DOHH2 (cell line): ENCODE data around the gene RPL37A.

Experiments used
- H3F3A ChIP-seq: fragments of 200-600 bp; sonication (generic), shearing (Covaris generic); 2 replicates; pipeline ENCODE4 v1.6.0; 2016; ENCODE audit warnings: antibody characterized with exemption, mild to moderate bottlenecking; ENCODE audit not compliant: control insufficient read depth, insufficient read depth
- H3K27ac ChIP-seq: fragments of 200-600 bp; sonication (generic); 2 replicates; pipeline ENCODE4 v1.5.1; 2014; ENCODE audit warnings: low read depth, mild to moderate bottlenecking, low read length, moderate library complexity
- H3K27me3 ChIP-seq: fragments of 200-600 bp; sonication (generic); 2 replicates; pipeline ENCODE4 v1.6.1; 2014; ENCODE audit warnings: mild to moderate bottlenecking, low read length, mixed read lengths; ENCODE audit not compliant: control insufficient read depth
- H3K36me3 ChIP-seq: fragments of 200-600 bp; sonication (generic); 2 replicates; pipeline ENCODE4 v1.6.1; 2014; ENCODE audit warnings: mild to moderate bottlenecking, low read length, moderate library complexity, mixed read lengths; ENCODE audit not compliant: control insufficient read depth
- H3K4me1 ChIP-seq: fragments of 200-600 bp; sonication (generic); 2 replicates; pipeline ENCODE4 v1.6.1; 2014; ENCODE audit warnings: mild to moderate bottlenecking, low read length, mixed read lengths; ENCODE audit not compliant: control insufficient read depth
- H3K4me2 ChIP-seq: fragments of 200-600 bp; sonication (generic); 2 replicates; pipeline ENCODE4 v1.6.0; 2014; ENCODE audit warnings: mild to moderate bottlenecking, low read length, moderate library complexity
- H3K4me3 ChIP-seq: fragments of 200-600 bp; sonication (generic); 2 replicates; pipeline ENCODE4 v1.5.1; 2014; ENCODE audit warnings: mild to moderate bottlenecking, low read length, mixed read lengths
- H3K79me2 ChIP-seq: fragments of 200-600 bp; sonication (generic); 2 replicates; pipeline ENCODE4 v1.6.1; 2014; ENCODE audit warnings: mild to moderate bottlenecking, low read length, mixed read lengths; ENCODE audit not compliant: control insufficient read depth
- H3K9me2 ChIP-seq: fragments of 200-600 bp; sonication (generic); replicated peaks from 2 replicates; pipeline ENCODE4 v1.6.1; 2014; ENCODE audit warnings: mild to moderate bottlenecking, low read length, mixed read lengths; ENCODE audit not compliant: control insufficient read depth
- H3K9me3 ChIP-seq: fragments of 200-600 bp; sonication (generic); 2 replicates; pipeline ENCODE4 v1.6.1; 2014; ENCODE audit warnings: antibody characterized with exemption, low read length, mixed read lengths; ENCODE audit not compliant: control insufficient read depth, insufficient read depth
- H4K20me1 ChIP-seq: fragments of 200-600 bp; sonication (generic); 2 replicates; pipeline ENCODE4 v1.6.0; 2014; ENCODE audit warnings: low read depth, mild to moderate bottlenecking, antibody characterized with exemption, low read length, moderate library complexity; ENCODE audit not compliant: control insufficient read depth, insufficient read depth
- EZH2phosphoT487 ChIP-seq: fragments of 200-600 bp; sonication (generic); IDR thresholded peaks from 2 replicates; pipeline ENCODE4 v1.6.1; 2017; ENCODE audit warnings: borderline replicate concordance, mild to moderate bottlenecking, antibody characterized with exemption, low read length, moderate library complexity, mixed read lengths
- TF ChIP-seq, protein P1 (sequence below): fragments of 200-600 bp; sonication (generic); IDR thresholded peaks from one replicate; pipeline ENCODE4 v1.5.1; 2014; ENCODE audit warnings: antibody characterized with exemption, mild to moderate bottlenecking, low read depth, low read length; ENCODE audit not compliant: poor library complexity, severe bottlenecking

The RPL37A gene

DNA sequence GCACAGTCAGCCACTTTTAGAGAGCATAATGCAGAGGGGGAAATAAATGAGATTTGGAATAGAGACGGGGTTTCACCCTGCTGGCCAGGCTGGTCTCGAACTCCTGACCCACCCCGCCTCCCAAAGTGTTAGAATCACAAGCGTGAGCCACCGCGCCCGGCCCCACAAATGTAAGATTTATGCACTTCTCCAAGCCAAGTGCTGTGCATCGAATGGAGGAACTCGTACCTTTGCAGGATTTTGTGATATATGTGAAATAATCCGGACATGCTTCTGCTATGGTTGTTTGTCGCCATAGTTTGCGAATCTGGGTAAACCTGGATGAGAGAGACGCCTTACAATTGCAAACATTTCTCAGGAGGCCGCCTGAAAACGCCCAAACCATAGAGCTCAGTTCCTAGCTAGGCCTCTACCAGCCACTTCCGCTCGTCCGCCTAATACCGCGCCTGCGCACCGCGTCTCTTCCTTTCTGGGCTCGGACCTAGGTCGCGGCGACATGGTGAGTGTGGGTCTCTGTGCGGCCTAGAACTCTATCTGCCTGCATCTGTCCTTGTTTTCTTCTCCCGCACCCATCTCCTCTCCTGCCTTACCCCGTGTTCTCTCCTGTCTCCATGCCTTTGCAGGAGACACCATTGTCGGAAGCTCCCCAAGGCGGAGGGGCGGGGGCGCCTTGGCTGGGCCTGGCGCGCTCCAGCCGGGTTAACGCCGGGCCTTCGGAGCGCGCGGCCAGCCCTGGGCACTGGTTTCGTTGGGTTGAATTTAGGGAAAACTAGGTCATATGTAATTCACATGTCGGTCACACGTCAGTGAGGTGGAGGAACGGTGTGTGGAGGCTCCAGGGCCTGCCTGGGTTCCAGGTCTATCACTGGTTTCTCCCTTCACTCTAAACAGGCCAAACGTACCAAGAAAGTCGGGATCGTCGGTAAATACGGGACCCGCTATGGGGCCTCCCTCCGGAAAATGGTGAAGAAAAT is at the start of gene RPL37A:
Gene RPL37A (plus strand): TSS at position 466 of the 974 bp plus-strand sequence. CDS start 31 bp downstream, at position 497.
- Histone ChIP-seq H3K4me2 (peak within 1 kb of the TSS; percentile 89), H3K36me3 (peaks cover 63% of the 10 kb centered on the region), H4K20me1 (peaks cover 35% of the 10 kb centered on the region; the same call in 1 of the 2 replicates), H3K27ac (peak within 1 kb of the TSS; percentile 77), H3F3A (peaks cover 57% of the 10 kb centered on the region), H3K79me2 (peaks cover 83% of the 10 kb centered on the region), H3K4me3 (peak within 1 kb of the TSS; percentile 91), H3K9me2 (no peaks in the 10 kb centered on the region), H3K4me1 (peaks cover 77% of the 10 kb centered on the region), H3K27me3 (no peaks in the 10 kb centered on the region), H3K9me3 (no peaks in the 10 kb centered on the region)
- TF ChIP-seq, protein P1, sequence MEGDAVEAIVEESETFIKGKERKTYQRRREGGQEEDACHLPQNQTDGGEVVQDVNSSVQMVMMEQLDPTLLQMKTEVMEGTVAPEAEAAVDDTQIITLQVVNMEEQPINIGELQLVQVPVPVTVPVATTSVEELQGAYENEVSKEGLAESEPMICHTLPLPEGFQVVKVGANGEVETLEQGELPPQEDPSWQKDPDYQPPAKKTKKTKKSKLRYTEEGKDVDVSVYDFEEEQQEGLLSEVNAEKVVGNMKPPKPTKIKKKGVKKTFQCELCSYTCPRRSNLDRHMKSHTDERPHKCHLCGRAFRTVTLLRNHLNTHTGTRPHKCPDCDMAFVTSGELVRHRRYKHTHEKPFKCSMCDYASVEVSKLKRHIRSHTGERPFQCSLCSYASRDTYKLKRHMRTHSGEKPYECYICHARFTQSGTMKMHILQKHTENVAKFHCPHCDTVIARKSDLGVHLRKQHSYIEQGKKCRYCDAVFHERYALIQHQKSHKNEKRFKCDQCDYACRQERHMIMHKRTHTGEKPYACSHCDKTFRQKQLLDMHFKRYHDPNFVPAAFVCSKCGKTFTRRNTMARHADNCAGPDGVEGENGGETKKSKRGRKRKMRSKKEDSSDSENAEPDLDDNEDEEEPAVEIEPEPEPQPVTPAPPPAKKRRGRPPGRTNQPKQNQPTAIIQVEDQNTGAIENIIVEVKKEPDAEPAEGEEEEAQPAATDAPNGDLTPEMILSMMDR, result no peak

DNA sequence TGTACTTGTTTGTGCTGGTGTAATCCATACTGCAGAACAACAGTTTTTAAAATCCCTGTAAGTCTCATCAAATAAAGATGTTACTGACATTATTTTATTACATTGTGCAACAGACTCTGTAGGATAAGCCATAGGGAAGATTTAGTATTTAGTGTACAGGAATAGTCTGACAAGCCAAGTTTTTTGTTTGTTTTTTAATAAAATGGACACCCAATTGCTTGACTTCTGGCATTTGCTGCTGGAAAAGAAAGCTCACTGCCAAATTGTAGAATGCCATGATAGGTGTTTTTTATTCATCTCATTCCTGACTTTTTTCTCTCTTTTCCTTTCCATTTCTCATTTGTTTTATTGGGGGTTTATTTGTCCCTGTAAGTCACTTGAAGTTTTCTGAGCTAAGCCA is 48.3 kb upstream of the RPL37A start:
- Histone ChIP-seq H3F3A (no peaks in the 10 kb centered on the region), H3K4me1 (no peaks in the 10 kb centered on the region), H3K27me3 (no peaks in the 10 kb centered on the region), H4K20me1 (no peaks in the 10 kb centered on the region), H3K27ac (no peak overlapping the region), H3K9me3 (no peaks in the 10 kb centered on the region), H3K4me3 (no peak overlapping the region), H3K79me2 (no peaks in the 10 kb centered on the region), H3K4me2 (no peak overlapping the region), H3K9me2 (no peaks in the 10 kb centered on the region), H3K36me3 (peaks cover 53% of the 10 kb centered on the region)
- TF ChIP-seq, protein P1, result no peak
- TF ChIP-seq EZH2phosphoT487, result no peak

DNA sequence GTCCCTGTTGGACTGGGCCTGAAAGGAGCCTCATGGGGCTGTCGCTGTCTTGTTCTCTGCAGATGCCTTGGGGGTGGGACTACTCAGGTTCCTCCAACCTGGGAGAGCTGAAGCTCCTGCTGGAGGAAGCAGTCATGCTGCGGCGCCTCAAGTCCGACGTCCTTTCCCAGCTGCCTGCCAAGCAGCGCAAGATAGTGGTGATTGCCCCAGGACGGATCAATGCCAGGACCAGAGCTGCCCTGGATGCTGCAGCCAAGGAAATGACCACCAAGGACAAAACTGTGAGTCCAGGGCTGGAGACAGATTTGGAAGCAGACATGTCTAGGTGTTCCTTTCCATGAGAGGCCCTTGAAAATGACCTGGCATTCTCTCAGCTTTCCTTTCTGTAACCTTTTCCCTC is 47.9 kb upstream of the RPL37A start:
- Histone ChIP-seq H3K36me3 (peaks cover 53% of the 10 kb centered on the region), H3K4me1 (no peaks in the 10 kb centered on the region), H3K79me2 (no peaks in the 10 kb centered on the region), H3K4me2 (no peak overlapping the region), H3F3A (no peaks in the 10 kb centered on the region), H3K4me3 (no peak overlapping the region), H3K27me3 (no peaks in the 10 kb centered on the region), H4K20me1 (no peaks in the 10 kb centered on the region), H3K9me3 (no peaks in the 10 kb centered on the region), H3K9me2 (no peaks in the 10 kb centered on the region), H3K27ac (no peak overlapping the region)
- no peak for TF ChIP-seq EZH2phosphoT487
- TF ChIP-seq, protein P1, result no peak
